MM.1S (cell line): ENCODE data around the gene CHPF.

Experiments used
- CTCF ChIP-seq: fragments of 300-600 bp; sonication (generic); IDR thresholded peaks from 2 replicates; pipeline ENCODE4 v1.5.1; 2016; ENCODE audit warnings: antibody characterized with exemption, low read length, mixed read lengths
- EZH2 ChIP-seq: fragments of 300-600 bp; sonication (generic); optimal IDR thresholded peaks from 2 replicates; pipeline ENCODE3; 2017; ENCODE audit warnings: low read depth, mild to moderate bottlenecking, antibody characterized with exemption, low read length, mixed read lengths
- EZH2phosphoT487 ChIP-seq: fragments of 300-600 bp; sonication (generic); IDR thresholded peaks from 2 replicates; pipeline ENCODE4 v1.6.1; 2018; ENCODE audit warnings: antibody characterized with exemption, low read length

GRCh38 chr2:219557320-219557719, 13.7 kb upstream of the CHPF start:
- no peak for TF ChIP-seq CTCF
- no peak for TF ChIP-seq EZH2
- TF ChIP-seq EZH2phosphoT487, result no peak
